ENCODE results near the gene ZDHHC3.

The ZDHHC3 gene

DNA sequence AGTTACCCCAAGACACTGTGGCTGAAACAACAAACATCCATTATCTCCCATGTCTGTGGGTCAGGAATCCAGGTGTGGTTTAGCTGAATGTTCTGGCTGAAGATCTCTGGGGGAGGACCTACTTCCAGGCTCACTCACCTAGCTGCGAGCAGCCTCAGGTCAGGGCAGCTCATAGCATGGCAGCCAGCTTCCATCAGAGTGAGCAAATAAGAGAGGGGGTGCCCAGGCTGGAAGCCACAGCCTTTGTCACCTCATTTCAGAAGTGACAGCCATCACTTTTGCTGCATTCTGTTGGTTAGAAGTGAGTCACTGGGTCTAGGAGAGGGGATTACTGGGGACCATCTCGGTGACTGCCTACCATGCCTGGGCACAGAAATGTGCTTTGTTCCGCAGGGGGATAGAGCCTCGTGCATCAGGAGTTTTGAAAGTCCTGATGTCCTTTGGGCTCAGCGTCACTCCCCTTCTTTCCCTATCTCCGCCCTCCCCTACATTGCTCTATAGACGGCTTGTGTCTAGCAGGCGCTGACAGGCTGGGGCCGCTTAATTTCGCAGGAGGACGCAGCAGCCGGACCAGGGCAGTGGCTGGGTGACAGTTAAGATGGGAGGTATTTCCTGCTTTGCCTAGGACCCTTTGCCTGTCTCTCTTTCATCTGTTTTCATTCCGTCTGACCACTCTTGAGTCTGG, 76.1 kb downstream of the ZDHHC3 start:
- TF ChIP-seq, protein P1, sequence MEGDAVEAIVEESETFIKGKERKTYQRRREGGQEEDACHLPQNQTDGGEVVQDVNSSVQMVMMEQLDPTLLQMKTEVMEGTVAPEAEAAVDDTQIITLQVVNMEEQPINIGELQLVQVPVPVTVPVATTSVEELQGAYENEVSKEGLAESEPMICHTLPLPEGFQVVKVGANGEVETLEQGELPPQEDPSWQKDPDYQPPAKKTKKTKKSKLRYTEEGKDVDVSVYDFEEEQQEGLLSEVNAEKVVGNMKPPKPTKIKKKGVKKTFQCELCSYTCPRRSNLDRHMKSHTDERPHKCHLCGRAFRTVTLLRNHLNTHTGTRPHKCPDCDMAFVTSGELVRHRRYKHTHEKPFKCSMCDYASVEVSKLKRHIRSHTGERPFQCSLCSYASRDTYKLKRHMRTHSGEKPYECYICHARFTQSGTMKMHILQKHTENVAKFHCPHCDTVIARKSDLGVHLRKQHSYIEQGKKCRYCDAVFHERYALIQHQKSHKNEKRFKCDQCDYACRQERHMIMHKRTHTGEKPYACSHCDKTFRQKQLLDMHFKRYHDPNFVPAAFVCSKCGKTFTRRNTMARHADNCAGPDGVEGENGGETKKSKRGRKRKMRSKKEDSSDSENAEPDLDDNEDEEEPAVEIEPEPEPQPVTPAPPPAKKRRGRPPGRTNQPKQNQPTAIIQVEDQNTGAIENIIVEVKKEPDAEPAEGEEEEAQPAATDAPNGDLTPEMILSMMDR (conservative IDR thresholded peaks at IDR 0.05; ENCODE audit: low read depth, low read length), result no peak
- no peak overlapping the region for H3K4me3 ChIP-seq (ENCODE audit: low read depth, low read length)
- no peak for DNase-seq (ENCODE audit: low read depth)

DNA sequence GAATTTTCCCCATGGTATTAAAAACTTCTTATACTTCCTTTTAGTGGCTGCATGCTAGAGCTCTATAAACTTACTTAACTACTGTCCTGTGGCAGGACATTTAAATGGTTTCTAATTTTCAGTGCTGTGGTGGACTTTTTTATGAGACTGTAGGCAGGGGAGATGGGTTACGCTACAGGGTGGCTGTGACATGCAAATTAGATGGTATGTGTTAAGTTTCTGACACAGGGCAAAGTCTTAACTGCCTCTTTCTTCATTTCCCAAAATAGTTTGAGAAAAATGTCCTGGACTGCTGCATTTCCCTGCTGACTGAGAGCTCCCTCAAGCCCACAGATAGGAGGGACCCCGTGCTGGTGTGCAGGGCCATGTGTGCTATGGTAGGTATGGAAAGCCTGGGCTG, 79.5 kb downstream of the ZDHHC3 start:
- DNase-seq (ENCODE audit: low read depth), result no peak
- TF ChIP-seq, protein P1 (conservative IDR thresholded peaks at IDR 0.05; ENCODE audit: low read depth, low read length), result no peak
- no peak overlapping the region for H3K4me3 ChIP-seq (ENCODE audit: low read depth, low read length)

DNA sequence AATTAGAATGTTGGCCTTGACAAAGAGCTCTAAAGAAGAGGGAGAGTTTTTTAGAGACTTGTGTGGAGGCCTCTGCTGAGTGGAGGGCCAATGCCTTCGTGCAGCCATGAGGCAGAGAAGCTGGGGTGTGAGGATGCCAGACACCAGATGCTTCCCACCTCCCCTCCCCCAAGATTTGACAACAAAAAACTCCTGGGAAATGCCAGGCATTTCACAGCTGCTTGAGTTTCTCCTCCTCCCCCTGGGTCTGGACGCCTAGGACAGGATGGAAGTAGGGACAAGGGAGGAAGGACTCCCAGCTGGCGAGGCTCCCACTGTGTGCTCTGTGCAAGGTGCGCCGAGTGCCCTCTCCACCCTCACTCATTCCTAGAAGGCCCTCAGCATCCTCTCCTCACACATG, 81.5 kb downstream of the ZDHHC3 start:
- no peak overlapping the region for H3K4me3 ChIP-seq (ENCODE audit: low read depth, low read length)
- peak; percentile 15 for DNase-seq (ENCODE audit: low read depth)
- TF ChIP-seq, protein P1 (conservative IDR thresholded peaks at IDR 0.05; ENCODE audit: low read depth, low read length), result no peak

DNA sequence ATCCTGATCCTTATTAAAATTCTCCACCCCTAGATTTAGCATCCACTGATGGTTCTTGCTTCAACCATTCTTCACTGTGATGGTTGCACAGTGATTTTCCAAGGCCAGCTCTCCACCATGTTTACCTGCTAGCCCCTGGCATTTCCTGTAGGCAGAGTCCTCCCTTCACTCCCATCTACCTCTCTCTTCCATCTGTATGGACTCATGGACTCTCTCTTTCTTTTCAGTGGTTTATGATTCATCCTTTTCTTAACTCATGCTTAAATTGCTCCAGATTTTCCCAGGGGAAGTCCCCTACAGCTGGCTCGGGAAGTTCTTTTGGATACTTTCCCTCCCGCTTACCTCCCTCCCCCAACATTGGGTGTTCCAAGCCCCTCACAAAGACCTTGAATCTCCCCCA, 82.9 kb downstream of the ZDHHC3 start:
- DNase-seq (ENCODE audit: low read depth), result peak; percentile 57
- TF ChIP-seq, protein P1 (conservative IDR thresholded peaks at IDR 0.05; ENCODE audit: low read depth, low read length), result no peak
- H3K4me3 ChIP-seq (ENCODE audit: low read depth, low read length), result no peak overlapping the region

- DNase-seq (ENCODE audit: low read depth), result peak; percentile 50
- TF ChIP-seq, protein P1 (conservative IDR thresholded peaks at IDR 0.05; ENCODE audit: low read depth, low read length), result no peak
- no peak overlapping the region for H3K4me3 ChIP-seq (ENCODE audit: low read depth, low read length)
These were observed 83.3 kb downstream of the ZDHHC3 start for GRCh38 chr3:44892689-44893088.

- no peak for DNase-seq (ENCODE audit: low read depth)
- TF ChIP-seq, protein P1 (conservative IDR thresholded peaks at IDR 0.05; ENCODE audit: low read depth, low read length), result no peak
- no peak overlapping the region for H3K4me3 ChIP-seq (ENCODE audit: low read depth, low read length)
These were observed 85.1 kb downstream of the ZDHHC3 start for GRCh38 chr3:44890852-44891251.

DNA sequence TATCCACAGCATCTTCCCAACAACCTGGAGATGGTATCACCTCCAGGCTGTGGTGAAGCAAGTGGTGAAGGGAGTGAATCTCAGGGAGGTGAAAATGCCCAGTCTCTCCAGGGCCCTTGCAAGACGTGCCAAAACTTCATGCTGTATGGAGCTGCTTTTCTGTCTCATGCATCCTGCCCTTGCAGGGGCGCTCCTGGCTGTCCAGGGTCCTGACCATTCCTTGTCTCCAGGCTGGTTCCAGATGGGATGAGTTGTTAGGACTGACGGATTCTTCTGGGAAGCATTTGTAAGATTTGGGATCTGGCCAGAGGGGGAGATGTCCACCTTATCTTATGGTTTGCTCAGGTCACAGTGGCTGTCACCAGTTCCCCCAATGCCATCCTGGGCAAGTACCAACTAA, 85.7 kb downstream of the ZDHHC3 start:
- H3K4me3 ChIP-seq (ENCODE audit: low read depth, low read length), result no peak overlapping the region
- TF ChIP-seq, protein P1 (conservative IDR thresholded peaks at IDR 0.05; ENCODE audit: low read depth, low read length), result no peak
- no peak for DNase-seq (ENCODE audit: low read depth)
